NB4 (cell line): ENCODE data around the gene PDE6C.

Experiments used
- DNase-seq: peaks from one replicate; pipeline ENCODE4 v3.0.0; 2010; ENCODE audit warnings: low read depth
- H3K4me3 ChIP-seq: one replicate; pipeline ENCODE4 v1.5.1; 2011; ENCODE audit warnings: mild to moderate bottlenecking, low read depth, low read length, moderate library complexity
- MYC ChIP-seq: IDR thresholded peaks from 2 replicates; pipeline ENCODE4 v1.6.1; 2011; ENCODE audit warnings: low read depth, low read length
- POLR2A ChIP-seq: IDR thresholded peaks from 2 replicates; pipeline ENCODE4 v1.6.1; 2011; ENCODE audit warnings: mild to moderate bottlenecking; ENCODE audit not compliant: insufficient read length; ENCODE audit errors: extremely low read depth
- TF ChIP-seq, protein P1 (sequence below): IDR thresholded peaks from 2 replicates; pipeline ENCODE4 v1.6.1; 2011; ENCODE audit warnings: low read depth, low read length
- TF ChIP-seq, protein P2 (sequence below): IDR thresholded peaks from one replicate; pipeline ENCODE4 v1.5.1; 2012; ENCODE audit warnings: low read depth, low read length

The PDE6C gene

DNA sequence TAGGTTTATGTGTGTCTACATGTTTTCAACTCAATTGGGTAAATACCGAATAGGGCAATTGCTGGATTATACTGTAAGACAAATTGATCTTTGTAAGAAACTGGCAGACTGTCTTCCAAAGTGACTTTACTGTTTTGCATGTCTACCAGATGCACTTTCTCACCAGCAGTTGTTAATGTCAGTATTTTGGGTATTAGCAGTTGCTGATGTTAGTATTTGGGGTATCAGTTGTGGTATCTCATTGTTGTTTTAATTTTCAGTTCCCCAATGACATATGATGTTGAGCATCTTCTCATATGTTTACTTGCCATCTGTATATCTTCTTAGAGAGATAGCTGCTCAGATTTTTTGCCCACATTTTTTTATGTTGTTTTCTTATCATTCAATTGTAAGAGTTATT lies 10.6 kb downstream of the PDE6C start:
- no peak for DNase-seq
- TF ChIP-seq POLR2A (no peak), MYC (no peak)
- TF ChIP-seq, protein P1, sequence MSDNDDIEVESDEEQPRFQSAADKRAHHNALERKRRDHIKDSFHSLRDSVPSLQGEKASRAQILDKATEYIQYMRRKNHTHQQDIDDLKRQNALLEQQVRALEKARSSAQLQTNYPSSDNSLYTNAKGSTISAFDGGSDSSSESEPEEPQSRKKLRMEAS = no peak
- TF ChIP-seq, protein P2, sequence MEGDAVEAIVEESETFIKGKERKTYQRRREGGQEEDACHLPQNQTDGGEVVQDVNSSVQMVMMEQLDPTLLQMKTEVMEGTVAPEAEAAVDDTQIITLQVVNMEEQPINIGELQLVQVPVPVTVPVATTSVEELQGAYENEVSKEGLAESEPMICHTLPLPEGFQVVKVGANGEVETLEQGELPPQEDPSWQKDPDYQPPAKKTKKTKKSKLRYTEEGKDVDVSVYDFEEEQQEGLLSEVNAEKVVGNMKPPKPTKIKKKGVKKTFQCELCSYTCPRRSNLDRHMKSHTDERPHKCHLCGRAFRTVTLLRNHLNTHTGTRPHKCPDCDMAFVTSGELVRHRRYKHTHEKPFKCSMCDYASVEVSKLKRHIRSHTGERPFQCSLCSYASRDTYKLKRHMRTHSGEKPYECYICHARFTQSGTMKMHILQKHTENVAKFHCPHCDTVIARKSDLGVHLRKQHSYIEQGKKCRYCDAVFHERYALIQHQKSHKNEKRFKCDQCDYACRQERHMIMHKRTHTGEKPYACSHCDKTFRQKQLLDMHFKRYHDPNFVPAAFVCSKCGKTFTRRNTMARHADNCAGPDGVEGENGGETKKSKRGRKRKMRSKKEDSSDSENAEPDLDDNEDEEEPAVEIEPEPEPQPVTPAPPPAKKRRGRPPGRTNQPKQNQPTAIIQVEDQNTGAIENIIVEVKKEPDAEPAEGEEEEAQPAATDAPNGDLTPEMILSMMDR = no peak
- H3K4me3 ChIP-seq = no peak overlapping the region

DNA sequence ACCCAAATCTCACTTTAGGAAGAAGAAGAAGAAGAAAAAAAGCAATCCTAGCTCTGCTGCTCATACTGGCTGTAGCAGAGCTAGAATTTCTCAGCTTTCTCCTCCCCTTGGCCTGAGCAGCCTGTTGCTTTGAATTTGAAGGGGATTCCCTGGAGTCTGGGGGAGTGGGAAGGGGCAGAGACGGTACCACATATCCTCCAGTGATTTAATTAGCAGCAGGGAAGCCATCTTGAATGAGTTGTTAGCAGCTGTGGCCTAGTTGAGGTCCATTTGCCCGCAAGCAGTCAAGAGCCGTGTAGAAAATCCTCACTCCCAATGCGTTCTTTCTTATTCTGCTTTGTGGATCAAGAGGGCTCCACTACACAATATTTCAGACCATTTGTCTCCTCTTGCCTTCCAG lies 16.5 kb downstream of the PDE6C start:
- TF ChIP-seq, protein P2 = no peak
- TF ChIP-seq MYC (no peak), POLR2A (no peak)
- TF ChIP-seq, protein P1 = no peak
- no peak for DNase-seq
- no peak overlapping the region for H3K4me3 ChIP-seq

DNA sequence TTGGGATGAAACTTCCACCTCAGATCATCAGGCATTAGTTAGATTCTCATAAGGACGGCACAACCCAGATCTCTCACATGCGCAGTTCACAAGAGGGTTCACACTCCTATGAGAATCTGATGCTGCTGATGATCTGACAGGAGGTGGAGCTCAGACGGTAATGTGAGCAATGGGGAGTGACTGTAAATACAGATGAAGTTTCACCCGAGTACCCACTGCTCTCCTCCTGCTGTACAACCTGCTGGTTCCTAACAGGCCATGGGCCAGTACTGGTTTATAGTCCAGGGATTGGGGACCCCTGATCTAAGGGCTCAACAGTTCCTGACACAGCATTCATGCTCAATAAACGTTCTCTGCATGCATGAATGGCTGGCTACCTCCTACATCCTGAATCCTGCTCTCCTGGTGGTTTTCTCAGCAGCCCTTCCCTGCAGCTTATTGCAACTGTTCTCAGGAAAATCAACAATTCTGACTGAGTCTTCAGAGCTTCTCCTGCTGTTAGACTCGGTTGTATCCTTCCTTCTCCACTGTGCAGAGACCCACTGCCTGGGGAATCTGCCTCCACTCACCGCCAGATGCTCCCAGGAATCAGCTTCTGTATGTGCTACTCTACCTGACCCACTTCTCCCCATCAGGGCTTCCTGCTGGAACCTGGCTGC lies 17.4 kb downstream of the PDE6C start:
- H3K4me3 ChIP-seq = no peak overlapping the region
- TF ChIP-seq POLR2A (no peak), MYC (no peak)
- TF ChIP-seq, protein P2 = no peak
- TF ChIP-seq, protein P1 = no peak

DNA sequence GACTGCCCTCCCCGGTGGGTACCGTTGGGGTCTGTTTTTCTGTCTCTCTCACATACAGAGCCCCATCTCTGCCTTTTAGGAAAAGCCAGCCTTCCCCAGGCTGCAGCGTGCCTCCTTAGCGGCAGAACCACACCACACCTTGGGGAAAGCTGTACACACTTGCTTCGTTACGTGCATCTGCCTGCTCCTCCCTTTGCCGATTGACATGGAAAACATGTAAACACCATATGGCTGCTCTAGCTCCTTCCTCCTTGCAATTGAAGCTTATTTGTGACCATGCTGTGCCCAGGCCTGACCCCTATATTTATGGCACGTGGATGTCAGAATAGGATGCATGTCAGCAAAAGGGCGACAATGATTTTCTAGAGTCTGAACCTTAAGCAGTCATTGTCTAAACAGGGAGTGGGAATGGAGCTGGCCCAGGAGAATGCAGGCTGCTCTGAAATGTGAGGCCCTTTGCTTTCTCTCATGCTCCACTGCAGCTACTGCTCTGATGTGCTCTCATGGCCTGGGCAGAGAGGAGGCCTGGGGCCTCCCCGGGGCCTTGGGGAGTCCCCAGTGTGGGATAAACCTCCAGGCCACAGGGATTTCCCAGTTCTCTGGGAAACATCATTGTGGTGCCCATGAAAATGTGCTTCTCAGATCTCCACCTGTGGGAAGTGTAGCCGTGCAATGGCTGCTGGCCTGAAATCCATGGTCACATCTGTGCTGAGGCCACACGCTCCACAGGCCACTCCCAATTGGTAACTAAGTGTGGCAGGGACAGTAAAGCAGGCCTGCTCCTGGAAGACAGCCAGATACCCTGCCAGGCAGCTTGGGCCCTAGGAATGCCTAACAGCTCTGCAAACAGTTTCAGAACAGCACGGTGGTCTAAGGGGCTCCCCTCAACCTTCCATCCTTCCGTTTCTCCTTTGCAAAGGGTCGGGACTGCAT lies 18.6 kb downstream of the PDE6C start:
- TF ChIP-seq POLR2A (no peak), MYC (no peak)
- TF ChIP-seq, protein P2 = no peak
- TF ChIP-seq, protein P1 = no peak
- H3K4me3 ChIP-seq = no peak overlapping the region
- no peak for DNase-seq

More for the DNA sequence above, 17.4 kb downstream of the PDE6C start:
- DNase-seq = no peak

DNA sequence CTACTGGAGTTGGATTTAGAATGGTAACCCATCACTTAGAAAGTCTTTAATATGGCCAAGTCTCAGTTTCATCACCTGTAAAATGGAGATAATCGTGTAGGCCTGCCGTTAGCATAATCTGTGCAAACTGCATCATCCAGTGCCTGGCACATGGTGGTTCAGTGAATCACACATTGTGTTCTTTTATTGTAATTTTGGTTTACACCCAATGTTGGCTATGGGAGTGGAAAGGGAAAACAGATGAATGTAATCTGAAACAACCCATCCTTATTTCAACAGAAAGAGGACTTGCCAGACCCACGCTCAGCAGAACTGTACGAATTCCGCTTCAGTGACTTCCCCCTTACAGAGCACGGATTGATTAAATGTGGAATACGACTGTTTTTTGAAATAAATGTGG lies 27.5 kb downstream of the PDE6C start:
- no peak overlapping the region for H3K4me3 ChIP-seq
- no peak for DNase-seq
- TF ChIP-seq, protein P2 = no peak
- TF ChIP-seq, protein P1 = no peak
- no peak for TF ChIP-seq MYC
- TF ChIP-seq POLR2A = no peak
